ENCODE measurements around the gene TEX53.

DNA sequence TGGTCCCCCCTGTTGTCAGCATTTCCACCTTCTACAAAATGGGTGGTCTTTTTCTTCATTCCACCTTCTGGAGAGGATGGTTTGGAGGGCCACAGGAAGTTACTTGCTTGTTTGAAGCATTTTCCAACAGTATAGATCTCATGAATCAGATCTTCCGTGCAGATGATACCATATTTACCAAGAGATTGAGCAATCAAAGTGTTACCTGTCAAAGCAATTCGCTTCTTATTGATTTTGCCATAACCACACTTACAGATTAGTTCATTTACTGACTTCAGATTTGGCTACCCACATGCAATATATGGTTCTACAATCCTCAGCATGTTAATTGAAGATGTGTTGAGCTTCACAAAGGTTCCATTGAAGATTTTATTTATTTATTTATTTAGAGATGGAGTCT, 38.3 kb upstream of the TEX53 start:
- TF ChIP-seq ZNF121 (CRISPR knock-in tag; IDR thresholded peaks at IDR 0.05) (no peak), ESRRA (CRISPR knock-in tag; IDR thresholded peaks at IDR 0.05; ENCODE audit: borderline replicate concordance) (no peak), KAT7 (CRISPR knock-in tag; IDR thresholded peaks at IDR 0.05; ENCODE audit: borderline replicate concordance) (no peak)
- TF ChIP-seq, protein P1, sequence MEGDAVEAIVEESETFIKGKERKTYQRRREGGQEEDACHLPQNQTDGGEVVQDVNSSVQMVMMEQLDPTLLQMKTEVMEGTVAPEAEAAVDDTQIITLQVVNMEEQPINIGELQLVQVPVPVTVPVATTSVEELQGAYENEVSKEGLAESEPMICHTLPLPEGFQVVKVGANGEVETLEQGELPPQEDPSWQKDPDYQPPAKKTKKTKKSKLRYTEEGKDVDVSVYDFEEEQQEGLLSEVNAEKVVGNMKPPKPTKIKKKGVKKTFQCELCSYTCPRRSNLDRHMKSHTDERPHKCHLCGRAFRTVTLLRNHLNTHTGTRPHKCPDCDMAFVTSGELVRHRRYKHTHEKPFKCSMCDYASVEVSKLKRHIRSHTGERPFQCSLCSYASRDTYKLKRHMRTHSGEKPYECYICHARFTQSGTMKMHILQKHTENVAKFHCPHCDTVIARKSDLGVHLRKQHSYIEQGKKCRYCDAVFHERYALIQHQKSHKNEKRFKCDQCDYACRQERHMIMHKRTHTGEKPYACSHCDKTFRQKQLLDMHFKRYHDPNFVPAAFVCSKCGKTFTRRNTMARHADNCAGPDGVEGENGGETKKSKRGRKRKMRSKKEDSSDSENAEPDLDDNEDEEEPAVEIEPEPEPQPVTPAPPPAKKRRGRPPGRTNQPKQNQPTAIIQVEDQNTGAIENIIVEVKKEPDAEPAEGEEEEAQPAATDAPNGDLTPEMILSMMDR (IDR thresholded peaks at IDR 0.05): no peak
- TF ChIP-seq, protein P2, sequence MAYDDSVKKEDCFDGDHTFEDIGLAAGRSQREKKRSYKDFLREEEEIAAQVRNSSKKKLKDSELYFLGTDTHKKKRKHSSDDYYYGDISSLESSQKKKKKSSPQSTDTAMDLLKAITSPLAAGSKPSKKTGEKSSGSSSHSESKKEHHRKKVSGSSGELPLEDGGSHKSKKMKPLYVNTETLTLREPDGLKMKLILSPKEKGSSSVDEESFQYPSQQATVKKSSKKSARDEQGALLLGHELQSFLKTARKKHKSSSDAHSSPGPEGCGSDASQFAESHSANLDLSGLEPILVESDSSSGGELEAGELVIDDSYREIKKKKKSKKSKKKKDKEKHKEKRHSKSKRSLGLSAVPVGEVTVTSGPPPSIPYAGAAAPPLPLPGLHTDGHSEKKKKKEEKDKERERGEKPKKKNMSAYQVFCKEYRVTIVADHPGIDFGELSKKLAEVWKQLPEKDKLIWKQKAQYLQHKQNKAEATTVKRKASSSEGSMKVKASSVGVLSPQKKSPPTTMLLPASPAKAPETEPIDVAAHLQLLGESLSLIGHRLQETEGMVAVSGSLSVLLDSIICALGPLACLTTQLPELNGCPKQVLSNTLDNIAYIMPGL (CRISPR knock-in tag; IDR thresholded peaks at IDR 0.05): no peak
- TF ChIP-seq, protein P3, sequence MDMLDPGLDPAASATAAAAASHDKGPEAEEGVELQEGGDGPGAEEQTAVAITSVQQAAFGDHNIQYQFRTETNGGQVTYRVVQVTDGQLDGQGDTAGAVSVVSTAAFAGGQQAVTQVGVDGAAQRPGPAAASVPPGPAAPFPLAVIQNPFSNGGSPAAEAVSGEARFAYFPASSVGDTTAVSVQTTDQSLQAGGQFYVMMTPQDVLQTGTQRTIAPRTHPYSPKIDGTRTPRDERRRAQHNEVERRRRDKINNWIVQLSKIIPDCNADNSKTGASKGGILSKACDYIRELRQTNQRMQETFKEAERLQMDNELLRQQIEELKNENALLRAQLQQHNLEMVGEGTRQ (CRISPR knock-in tag; IDR thresholded peaks at IDR 0.05): no peak
- TF ChIP-seq, protein P4, sequence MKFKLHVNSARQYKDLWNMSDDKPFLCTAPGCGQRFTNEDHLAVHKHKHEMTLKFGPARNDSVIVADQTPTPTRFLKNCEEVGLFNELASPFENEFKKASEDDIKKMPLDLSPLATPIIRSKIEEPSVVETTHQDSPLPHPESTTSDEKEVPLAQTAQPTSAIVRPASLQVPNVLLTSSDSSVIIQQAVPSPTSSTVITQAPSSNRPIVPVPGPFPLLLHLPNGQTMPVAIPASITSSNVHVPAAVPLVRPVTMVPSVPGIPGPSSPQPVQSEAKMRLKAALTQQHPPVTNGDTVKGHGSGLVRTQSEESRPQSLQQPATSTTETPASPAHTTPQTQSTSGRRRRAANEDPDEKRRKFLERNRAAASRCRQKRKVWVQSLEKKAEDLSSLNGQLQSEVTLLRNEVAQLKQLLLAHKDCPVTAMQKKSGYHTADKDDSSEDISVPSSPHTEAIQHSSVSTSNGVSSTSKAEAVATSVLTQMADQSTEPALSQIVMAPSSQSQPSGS (CRISPR knock-in tag; IDR thresholded peaks at IDR 0.05; ENCODE audit: borderline replicate concordance, low read depth): no peak
- TF ChIP-seq, protein P5, sequence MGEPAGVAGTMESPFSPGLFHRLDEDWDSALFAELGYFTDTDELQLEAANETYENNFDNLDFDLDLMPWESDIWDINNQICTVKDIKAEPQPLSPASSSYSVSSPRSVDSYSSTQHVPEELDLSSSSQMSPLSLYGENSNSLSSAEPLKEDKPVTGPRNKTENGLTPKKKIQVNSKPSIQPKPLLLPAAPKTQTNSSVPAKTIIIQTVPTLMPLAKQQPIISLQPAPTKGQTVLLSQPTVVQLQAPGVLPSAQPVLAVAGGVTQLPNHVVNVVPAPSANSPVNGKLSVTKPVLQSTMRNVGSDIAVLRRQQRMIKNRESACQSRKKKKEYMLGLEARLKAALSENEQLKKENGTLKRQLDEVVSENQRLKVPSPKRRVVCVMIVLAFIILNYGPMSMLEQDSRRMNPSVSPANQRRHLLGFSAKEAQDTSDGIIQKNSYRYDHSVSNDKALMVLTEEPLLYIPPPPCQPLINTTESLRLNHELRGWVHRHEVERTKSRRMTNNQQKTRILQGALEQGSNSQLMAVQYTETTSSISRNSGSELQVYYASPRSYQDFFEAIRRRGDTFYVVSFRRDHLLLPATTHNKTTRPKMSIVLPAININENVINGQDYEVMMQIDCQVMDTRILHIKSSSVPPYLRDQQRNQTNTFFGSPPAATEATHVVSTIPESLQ (CRISPR knock-in tag; IDR thresholded peaks at IDR 0.05): no peak

Measured in WTC11 (cell line).